ENCODE measurements around the gene UBTD2. TPM values are rescaled to one million over a fixed set of nuclear protein-coding genes. Genes with fewer than 3 reads are reported as not detected.
"Not testable (repeated sequence)": the region's sequence is repeated elsewhere in the genome, so short reads cannot be mapped to it uniquely, and the experiment has no call there.

The UBTD2 gene, protein sequence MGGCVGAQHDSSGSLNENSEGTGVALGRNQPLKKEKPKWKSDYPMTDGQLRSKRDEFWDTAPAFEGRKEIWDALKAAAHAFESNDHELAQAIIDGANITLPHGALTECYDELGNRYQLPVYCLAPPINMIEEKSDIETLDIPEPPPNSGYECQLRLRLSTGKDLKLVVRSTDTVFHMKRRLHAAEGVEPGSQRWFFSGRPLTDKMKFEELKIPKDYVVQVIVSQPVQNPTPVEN
- total RNA-seq, result 81.9 TPM

DNA sequence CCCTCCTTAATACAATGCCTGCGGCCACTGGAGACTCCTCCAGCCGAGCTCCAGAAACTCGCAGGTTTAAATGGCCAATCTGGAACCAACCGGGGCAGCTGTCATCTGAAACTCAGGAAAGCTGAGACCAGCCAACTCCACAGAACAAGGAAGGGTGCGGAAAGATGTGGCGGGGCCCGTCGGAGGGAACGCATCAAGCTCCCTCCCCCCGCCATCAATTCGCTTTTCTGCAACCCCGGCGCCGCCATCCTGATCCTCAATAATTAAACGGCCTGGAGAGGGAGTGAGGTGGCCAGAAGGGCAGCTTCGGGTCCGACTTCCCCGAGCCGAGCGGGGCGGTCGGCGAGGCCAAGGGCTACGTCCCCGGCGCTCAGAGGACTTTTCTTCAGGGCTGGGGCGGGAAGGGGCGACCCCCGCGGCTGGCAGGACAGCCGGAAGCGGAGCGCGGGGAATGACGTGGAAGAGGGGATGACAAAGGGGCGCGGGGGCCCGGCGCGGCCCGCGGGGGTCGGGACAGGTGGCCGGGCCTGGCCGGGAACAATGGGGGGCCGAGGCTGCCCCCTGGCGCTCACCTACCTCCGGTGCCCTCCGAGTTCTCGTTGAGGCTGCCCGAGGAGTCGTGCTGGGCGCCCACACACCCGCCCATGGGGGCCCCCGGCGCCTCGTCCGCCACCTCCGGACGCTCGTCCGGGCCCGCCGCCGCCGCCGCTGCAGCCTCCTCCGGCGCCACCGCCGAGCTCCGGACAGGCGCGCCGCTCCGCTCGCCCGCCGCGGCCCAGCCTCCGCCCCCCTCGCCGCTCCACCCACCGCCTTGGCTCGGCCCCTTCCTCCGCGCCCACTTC lies at the start of gene UBTD2:
Gene UBTD2, minus strand, starts transcription at position 745 of the 842 bp plus-strand sequence. Its CDS starts 99 bp downstream, at position 646.
- peak; percentile 15 for DNase-seq

DNA sequence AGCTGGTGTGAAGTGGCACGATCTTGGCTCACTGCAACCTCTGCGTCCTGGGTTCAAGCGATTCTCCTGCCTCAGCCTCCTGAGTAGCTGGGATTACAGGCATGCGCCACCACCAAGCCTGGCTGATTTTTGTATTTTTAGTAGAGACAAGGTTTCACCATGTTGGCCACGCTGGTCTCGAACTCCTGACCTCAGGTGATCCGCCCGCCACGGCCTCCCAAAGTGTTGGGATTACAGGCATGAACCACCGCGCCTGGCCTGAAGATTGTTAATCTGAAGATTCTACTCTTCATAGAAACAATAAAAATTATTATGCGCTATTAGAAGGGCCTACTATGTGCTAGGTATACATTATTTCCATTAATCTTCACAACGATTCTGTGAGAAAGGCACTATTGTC lies 43.3 kb upstream of the UBTD2 start:
- DNase-seq, result not testable (repeated sequence)

DNA sequence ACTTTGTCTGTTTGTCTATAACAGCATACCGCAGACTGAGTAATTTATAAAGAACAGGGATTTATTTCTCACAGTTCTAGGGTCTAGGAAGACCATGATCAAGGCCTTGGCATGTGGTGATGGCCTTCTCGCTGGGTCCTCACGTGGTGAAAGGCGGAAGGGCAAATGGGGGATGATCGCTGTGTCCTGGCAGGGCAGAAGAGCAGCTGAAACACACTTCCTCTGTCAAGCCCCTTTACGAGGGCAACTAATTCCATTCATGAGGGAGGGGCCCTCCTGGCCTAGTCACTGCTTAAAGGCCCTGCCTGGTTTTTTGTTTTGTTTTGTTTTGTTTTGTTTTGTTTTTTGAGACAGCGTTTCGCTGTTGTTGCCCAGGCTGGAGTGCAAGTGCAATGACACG lies 41.9 kb upstream of the UBTD2 start:
- no peak for DNase-seq

DNA sequence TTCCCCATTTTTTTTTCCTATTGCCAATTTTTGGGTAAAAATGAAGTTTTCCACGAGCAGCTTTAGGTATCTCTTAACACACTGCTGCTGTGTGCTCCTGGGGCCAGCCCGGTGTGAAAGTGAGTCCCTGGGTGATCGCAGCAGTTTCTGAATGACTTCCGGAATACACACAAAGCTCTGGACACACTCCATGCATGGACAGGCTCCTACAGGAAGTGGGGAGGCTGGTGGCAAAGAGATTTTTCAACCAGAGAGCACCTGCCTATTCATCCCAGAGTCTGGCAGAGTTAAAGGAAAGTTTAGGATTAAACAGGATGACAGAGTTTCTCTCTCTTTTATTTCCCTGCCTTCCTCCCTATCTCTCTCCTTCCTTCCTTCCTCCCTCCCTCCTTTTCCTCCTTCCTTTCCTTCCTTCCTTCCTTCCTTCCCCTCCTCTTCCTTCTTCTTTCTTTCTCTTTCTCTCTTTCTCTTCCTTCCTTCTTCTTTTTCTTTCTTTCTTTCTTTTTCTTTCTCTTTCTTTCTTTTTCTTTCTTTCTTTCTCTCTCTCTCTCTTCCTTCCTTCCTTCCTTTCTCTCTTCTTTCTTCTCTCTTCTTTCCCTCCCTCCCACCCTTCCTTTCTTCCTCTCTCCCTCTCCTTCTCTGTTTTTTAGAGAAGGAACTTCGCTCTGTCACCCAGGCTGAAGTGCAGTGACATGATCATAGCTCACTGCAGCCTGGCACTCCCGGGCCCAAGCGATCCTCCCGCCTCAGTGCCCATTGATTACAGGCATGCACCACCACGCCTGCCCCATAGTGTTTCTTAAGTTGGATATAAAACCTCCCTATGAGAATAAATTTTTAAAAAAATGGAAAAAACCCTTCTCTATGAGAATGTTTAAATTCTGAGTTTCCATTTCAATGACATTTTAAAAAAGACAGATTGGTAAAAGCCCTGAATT lies 38.7 kb upstream of the UBTD2 start:
- DNase-seq, result no peak

DNA sequence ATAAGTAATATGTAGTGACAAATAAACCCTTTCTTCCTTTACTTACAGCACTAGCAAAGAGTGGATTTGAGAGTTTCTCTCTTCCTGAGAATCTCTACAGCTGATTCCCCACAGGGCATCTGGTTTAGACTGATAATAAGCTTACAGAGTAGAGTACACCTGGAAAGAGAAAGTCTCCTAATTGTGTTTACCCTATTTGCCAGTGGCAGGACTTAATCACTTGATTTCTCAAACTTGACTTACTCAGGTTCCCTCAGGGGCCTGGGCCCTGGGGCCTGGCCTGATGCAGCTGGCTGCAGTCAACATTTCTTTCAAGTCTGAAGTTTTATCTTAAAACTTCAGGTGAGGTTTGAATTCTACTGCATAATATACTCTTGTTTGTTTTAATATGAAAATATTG lies 38.0 kb upstream of the UBTD2 start:
- DNase-seq, result no peak

DNA sequence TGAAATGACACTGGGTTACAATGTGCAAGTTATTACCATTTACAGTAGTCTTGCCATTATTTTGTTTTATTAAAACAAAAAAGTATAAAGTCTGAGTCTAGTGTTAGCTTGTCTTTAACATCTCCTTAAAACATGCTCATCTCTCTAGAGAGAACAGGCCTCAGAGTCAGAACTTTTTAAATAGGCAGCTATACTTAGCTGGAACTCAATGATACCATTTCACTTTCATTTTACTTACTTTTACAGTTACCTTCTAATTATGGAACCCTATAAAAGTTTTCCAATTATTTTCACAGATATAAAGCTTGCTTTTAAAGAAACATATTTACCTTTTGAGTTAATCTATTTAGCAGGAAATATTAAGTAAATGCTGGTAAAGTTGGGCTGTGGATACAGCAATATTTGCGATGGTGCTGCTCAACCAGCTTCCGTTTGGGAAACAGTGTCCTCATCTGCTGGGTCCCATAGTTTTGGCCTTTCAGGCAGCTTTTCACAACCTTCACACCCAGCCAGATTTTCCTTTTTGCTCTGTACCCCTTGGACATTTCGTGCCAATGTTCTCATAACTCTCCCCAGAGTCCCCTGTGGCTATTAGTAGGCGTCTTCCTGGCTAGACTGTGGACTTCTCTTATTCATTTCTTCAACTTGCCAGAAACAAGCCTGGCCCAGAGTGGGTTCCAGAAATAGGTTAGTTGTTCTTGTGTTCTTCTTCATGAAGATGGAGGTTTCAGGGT lies 36.3 kb upstream of the UBTD2 start:
- no peak for DNase-seq

DNA sequence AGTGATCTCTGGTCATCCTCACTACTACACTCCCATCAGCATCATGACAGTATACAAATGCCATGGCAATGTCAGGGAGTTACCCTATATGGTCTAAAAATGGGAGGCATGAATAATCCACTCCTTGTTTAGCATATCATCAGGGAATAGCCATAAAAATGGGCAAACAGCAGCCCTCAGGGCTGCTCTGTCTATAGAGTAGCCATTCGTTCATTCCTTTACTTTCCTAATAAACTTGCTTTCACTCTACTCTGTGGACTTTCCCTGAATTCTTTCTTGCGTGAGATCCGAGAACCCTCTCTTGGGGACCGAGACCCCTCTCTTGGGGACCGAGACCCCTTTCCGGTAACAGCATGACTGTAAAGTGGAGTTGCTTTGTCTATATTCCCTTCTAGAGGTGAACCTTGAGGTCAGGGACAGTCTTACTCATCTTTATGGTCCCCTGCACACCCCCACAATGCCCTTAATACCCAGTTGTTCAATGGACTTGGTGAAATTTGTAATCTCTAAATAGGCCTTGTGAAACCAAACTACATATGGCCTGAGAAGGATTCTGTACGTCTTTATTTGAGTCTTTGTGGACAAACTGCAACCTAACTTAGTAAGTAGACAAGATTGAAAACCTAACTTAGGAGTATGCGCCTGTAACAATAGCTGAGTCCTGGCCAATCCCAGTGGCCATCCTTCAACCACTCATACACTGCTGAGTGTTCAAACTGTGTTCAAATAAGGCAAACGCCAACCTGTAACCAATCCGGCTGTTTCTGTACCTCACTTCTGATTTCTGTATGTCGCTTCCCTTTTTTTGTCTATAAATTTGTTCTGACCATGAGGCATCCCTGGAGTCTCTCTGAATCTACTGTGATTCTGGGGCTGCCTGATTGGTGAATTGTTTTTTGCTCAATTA lies 32.3 kb upstream of the UBTD2 start:
- no peak for DNase-seq

DNA sequence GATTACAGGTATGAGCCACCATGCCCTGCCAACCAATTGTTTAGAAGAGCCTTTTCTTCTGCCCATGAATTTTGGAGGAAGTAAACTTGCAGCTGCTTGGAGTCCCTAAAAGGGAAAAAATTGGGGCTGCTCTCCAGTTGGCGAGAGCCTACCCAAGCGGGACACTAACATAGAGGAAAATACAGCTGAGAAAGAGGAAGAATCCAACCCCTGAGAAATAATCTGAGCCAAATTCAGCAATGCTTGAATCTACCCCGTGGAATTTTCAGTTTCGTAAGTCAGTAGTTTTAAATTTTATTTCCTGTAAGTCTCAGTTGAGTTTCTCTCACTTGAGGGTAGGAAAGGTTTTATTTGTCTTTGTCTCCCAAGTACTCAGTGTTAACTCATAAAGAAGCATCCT lies 30.4 kb upstream of the UBTD2 start:
- no peak for DNase-seq

DNA sequence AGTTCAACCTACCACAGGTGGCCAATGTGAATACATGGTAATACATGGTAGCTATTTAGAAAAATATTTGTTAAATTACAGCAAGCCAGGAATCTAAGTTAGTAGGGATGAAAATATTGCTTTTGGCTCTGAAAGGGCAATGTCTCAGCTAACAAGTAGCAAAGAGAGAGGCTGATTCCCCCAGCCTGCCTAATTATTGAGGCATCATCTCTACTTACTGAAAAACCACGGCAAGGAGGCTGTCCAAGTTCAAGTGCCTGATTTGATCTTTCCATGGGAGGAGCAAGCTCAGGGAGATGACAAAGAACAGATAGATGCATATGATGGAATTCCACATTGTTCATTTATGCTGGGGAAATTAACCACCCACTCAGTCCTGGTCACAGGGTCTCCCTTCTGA lies 28.7 kb upstream of the UBTD2 start:
- no peak for DNase-seq

DNA sequence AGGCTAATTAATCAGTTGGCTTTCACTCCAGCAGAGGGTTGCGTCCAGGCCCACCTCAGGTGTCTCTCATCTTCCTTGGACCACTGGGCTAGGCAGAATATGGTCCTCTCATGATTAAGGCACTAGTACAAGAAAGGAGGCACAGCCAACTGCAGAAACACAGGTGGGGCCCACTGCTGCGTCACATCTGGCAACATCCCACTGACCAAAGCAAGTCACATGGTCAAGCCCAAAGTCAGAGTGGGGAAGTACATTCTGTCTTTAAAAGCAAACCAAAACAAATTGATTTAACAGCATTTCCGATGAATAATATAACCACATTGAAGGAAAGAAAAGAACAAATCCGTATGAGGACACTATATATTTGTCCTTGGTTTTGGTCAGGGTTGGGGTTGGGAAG lies 28.0 kb upstream of the UBTD2 start:
- no peak for DNase-seq

DNA sequence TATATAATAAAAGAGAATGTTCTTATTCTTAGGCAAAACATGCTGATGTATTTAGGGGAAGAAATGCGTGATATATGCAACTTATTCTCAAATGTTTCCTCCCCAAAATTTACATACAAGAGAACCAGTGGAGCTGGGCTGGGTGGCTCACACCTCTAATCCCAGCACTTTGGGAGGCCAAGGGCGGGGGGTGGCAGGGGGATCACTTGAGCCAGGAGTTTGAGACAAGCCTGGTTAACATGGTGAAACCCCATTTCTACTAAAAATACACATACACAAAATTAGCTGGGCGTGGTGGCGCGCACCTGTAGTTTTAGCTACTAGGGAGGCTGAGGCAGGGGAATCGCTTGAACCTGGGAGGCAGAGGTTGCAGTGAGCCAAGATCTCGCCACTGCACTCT lies 27.5 kb upstream of the UBTD2 start:
- DNase-seq, result no peak

DNA sequence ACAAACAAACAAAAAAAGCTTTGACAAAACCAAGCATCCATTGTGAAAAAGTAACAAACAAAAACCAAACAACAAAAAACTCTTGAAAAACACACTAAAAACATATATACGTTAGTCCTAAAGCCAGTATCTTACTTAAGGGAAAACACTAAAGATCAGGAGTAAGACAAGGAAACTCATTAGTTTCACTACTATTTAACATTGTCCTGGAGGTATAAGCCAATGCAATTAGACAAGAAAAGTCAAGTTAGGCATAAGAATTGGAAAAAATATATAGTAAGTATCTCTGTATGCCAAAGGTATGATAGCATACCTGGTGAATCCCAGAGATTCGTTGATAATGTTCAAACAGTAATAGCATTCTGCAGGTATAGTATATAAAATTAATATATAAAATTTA lies 21.8 kb upstream of the UBTD2 start:
- DNase-seq, result no peak

DNA sequence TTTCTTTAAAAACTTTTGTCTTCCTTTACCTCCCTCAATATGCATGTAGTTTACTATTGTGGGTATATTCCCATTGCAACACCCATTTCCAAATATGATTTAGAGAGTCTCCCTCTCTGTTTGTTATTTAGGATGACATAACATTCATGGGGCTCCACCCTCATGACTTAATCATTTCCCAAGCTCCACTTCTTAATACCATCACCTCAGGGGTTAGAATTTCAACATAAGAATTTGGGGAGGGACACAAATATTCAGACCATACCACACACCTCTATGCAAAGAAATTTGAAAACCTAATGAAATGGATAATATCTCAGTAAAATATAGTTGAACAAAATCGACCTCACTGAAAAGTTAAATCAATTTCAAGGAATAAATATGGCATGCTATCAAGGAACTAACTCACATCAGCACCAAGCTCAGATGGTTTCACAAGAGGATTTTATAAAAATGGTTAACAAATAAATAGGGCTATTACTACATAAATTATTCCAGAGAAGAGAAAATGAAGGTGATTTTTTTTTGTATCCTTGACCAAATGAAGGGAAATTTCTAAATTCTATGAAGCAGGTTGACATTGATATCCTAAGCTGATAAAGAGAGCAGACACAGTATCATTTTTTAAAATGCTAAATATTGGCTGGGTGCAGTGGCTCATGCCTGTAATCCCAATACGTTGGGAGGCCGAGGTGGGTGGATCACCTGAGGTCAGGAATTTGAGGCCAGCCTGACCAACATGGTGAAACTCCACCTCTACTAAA lies 20.2 kb upstream of the UBTD2 start:
- no peak for DNase-seq

DNA sequence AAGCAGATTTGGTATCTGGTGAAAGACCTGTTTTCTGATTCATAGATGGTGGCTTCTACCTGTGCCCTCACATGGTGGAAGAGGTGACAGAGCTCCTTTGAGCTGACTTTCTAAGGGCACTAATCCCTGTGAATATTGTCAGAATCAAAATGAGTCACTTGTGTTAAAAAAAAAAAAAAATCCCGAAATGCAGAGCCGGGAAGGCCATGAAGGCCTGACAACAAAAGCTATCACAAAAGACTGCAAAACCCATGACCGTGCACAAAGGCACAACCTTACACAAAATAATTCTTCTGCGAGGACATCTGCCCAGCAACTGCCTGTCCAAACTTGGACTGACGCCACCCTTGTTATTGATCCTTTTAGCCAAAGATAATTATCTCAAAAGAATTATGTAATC lies 19.6 kb upstream of the UBTD2 start:
- no peak for DNase-seq

DNA sequence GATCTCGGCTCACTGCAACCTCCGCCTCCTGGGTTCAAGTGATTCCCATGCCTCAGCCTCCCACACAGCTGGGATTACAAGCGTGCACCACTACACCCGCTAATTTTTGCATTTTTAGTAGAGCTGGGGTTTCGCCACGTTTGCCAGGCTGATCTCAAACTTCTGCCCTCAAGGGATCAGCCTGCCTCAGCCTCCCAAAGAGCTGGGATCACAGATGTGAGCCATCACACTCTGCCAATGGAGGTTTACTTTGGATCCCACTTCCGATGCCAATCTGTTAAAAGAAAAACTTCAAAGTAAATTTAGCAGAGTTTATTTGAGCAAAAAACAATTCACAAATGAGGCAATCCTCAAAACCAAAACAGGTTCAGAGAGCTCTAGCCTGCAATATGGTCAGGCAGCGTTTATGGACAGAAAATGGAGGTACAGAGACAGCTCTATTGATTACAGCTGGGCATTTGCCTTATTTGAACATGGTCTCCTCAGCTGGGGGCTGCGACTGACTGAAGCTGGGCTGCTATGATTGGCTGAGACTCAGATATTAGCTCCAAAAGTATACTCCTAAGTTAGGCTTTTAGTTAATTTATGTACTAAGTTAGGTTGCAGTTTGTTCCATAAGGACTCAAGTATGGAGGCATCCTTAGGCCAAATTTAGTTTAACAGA lies 18.6 kb upstream of the UBTD2 start:
- no peak for DNase-seq

DNA sequence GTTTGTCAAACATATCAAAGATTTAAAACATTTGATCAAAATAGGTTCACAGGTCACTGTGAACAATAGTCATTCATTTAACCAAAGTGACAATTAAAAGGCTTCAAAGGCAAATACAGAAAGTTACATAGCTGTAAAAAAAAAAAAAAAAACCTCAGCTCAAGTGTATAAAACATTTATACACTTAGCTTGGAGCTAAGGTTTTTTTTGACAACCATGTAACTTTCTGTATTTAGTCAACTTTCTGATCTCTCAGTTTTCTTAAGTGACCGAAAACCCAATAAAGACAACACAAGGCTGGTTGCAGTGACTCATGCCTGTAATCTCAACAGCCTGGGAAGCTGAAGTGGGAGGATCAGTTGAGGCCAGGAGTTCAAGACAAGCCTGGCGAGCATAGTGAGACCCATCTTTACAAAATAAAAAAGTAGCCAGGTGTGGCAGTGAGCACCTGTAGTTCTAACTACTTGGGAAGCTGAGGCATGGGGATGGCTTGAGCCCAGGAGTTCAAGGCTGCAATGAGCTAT lies 16.4 kb upstream of the UBTD2 start:
- DNase-seq, result no peak

DNA sequence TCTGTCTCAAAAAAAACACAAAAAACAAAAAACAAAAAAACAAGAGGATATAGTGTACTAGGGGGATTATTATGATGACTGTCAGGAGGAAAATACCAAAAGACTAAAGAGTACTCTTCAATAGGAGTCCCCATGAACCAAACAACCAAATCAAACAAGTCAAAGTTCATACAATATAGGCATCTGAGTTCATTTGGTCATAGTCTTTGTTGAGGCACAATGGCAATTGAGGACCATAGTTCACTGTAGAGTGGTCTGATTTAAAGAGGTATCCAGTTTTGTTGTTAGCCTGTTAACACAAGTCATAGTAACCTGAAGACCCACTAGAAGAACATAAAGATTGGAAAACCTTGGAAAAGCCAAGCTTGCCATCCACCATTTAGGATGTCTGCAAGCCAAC lies 11.3 kb upstream of the UBTD2 start:
- DNase-seq, result no peak

DNA sequence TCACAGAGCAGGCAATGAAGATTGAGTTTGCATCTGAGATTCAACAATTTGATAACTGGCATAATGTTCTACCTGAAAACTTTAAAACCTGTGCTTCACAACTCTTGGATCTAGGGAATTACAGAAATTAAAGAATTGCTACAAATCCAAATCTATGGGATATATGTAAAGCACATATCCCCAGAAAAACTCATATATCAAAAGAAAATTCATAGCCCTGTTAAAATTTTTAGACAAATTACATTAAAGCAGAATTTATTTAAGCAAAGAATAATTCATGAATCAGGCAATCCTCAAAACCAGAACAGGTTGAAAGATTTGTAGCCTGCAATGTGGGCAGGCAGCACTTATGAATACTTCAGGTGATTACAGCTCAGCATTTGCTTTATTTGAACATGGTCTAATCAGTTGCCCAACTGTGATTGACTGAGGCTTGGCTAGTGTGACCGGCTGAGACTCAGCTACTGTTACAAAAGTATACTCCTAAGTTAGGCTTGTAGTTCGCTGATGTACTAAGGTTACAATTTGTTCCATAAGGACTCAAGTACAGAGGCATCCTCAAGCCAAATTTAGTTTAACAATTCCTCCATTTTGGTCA lies 10.3 kb upstream of the UBTD2 start:
- DNase-seq, result no peak

All from occipital lobe (tissue), 2 donors.